Epithelial cell of esophagus (primary cell): Measurements from ENCODE around the gene CAPG.

ENCODE experiments used
- DNase-seq: peaks from one replicate; pipeline ENCODE4 v3.0.0; 2010; ENCODE audit warnings: low read depth
- H3K4me3 ChIP-seq: 2 replicates; pipeline ENCODE4 v1.5.1; 2011; ENCODE audit warnings: mild to moderate bottlenecking, low read length, control low read depth
- CTCF ChIP-seq: IDR thresholded peaks from 2 replicates; pipeline ENCODE4 v1.5.1; 2011; ENCODE audit warnings: low read depth, mild to moderate bottlenecking, low read length, control low read depth, inconsistent platforms; ENCODE audit not compliant: insufficient read depth; ENCODE audit errors: missing control alignments

CAPG gene

GRCh38 chr2:85438201-85439024 lies 28.2 kb upstream of the CAPG start:
- DNase-seq, result no peak
- H3K4me3 ChIP-seq, result peak overlapping the region; percentile 31
- no peak for TF ChIP-seq CTCF

GRCh38 chr2:85437488-85438200 lies 27.5 kb upstream of the CAPG start:
- peak; percentile 58 for DNase-seq
- no peak for TF ChIP-seq CTCF
- H3K4me3 ChIP-seq, result peak overlapping the region; percentile 31

GRCh38 chr2:85436836-85437487 lies 26.8 kb upstream of the CAPG start:
- TF ChIP-seq CTCF, result no peak
- no peak overlapping the region for H3K4me3 ChIP-seq
- no peak for DNase-seq

- no peak overlapping the region for H3K4me3 ChIP-seq
- DNase-seq, result no peak
- no peak for TF ChIP-seq CTCF
Measured at GRCh38 chr2:85435981-85436835, 26.0 kb upstream of the CAPG start.

- no peak for DNase-seq
- no peak overlapping the region for H3K4me3 ChIP-seq
- TF ChIP-seq CTCF, result no peak
Measured at GRCh38 chr2:85435220-85435958, 25.2 kb upstream of the CAPG start.

- DNase-seq, result no peak
- H3K4me3 ChIP-seq, result no peak overlapping the region
- no peak for TF ChIP-seq CTCF
Measured at GRCh38 chr2:85434696-85435095, 24.5 kb upstream of the CAPG start.
